Body of pancreas (tissue), 4 donors: ENCODE results near the gene TNS3. TPM values are rescaled to one million over a fixed set of nuclear protein-coding genes. Genes with fewer than 3 reads are reported as not detected.

Source experiments
- ATAC-seq: fragments of 150-250 bp; one replicate; pipeline ENCODE4 v1.9.1; 2016
- DNase-seq, 4 donors: peaks; one replicate each; pipeline ENCODE4 v3.0.0-alpha.2; 2019
- H3K27ac ChIP-seq, 4 donors: fragments of 200-600 bp; sonication (generic); 1 replicate in 3 of 4; 2 replicates in 1 of 4; pipeline versions ENCODE4 v1.5.1 to v1.6.1; 2016 to 2019; ENCODE audit warnings: mild to moderate bottlenecking in 1 of 4, mixed read lengths in 1 of 4, moderate library complexity in 1 of 4
- H3K27me3 ChIP-seq, 2 donors: fragments of 200-600 bp; sonication (generic); one replicate each; pipeline ENCODE4 v1.6.0; 2016; ENCODE audit warnings: mild to moderate bottlenecking in 1 of 2
- H3K36me3 ChIP-seq, 2 donors: fragments of 200-600 bp; sonication (generic); replicated peaks in 1 of 2; 2 replicates each; pipeline ENCODE4 v1.5.1; 2016; ENCODE audit warnings: low read depth in 2 of 2; ENCODE audit not compliant: insufficient read depth in 1 of 2
- H3K4me1 ChIP-seq: fragments of 200-600 bp; sonication (generic); one replicate; pipeline ENCODE4 v1.6.0; 2016
- H3K4me3 ChIP-seq, 2 donors: fragments of 200-600 bp; sonication (generic); 1 replicate in 1 of 2; 2 replicates in 1 of 2; pipeline ENCODE4 v1.5.1; 2016 to 2019
- H3K9me3 ChIP-seq, 3 donors: fragments of 200-600 bp; sonication (generic); 1 replicate in 2 of 3; 2 replicates in 1 of 3; pipeline ENCODE4 v1.5.1; 2016
- CTCF ChIP-seq, 7 experiments: fragments of 450-650 bp in 4 of 7; fragments of 200-600 bp in 3 of 7; sonication (generic) in 3 of 7; IDR thresholded peaks; one replicate each; pipeline ENCODE4 v1.5.1; 2016 to 2019; ENCODE audit warnings: antibody characterized with exemption in 7 of 7
- POLR2A ChIP-seq, 3 donors: fragments of 450-650 bp; IDR thresholded peaks; one replicate each; pipeline ENCODE4 v1.6.1; 2016; ENCODE audit warnings: antibody characterized with exemption in 3 of 3, mild to moderate bottlenecking in 2 of 3
- WGBS, 2 donors: methylation state at CpG; one replicate each; pipeline ENCODE4 v1.1.5; 2017; 5-methylcytosine and 5-hydroxymethylcytosine counted together
- intact Hi-C: fragments of 100-400 bp; cut with DNase I; formaldehyde crosslinking; loops from one replicate; pipeline ENCODE4 v1.15.1; 2023
- total RNA-seq, 2 donors: library from RNA; depleted of rRNA; stranded (reverse); fragments of >200 nt; gene quantifications; one replicate each; pipeline ENCODE4 v1.1.0, GENCODE V29; 2016

TNS3 gene
- total RNA-seq, 2 donors from 2014 or later: 100 to 265 TPM

GRCh38 chr7:47505312-47506007, 76.5 kb downstream of the TNS3 start:
- WGBS, 2 donors: 88 to 93% methylated on average over 11 to 12 of the region's 12 CpGs
- Histone ChIP-seq H3K9me3 (no peaks in the 10 kb centered on the region), H3K27me3 (no peaks in the 10 kb centered on the region), H3K36me3 (no peaks in the 10 kb centered on the region), H3K4me1 (peaks cover 40% of the 10 kb centered on the region), H3K27ac (no peak overlapping the region), H3K4me3 (no peak overlapping the region)
- DNase-seq (no peak), ATAC-seq (no peak)
- no peak for TF ChIP-seq POLR2A (IDR thresholded peaks at IDR 0.05)
- TF ChIP-seq CTCF (IDR thresholded peaks at IDR 0.05): no peak
- intact Hi-C loops: no loop called here

GRCh38 chr7:47504551-47505311, 77.2 kb downstream of the TNS3 start:
- no peak for TF ChIP-seq CTCF (IDR thresholded peaks at IDR 0.05)
- no peak for TF ChIP-seq POLR2A (IDR thresholded peaks at IDR 0.05)
- intact Hi-C loops: no loop called here
- Histone ChIP-seq H3K36me3 (no peaks in the 10 kb centered on the region), H3K27me3 (no peaks in the 10 kb centered on the region), H3K4me3 (no peak overlapping the region), H3K4me1 (peaks cover 47% of the 10 kb centered on the region), H3K9me3 (no peaks in the 10 kb centered on the region), H3K27ac (no peak overlapping the region)
- ATAC-seq (no peak), DNase-seq (no peak)
- WGBS, 2 donors: 84 to 86% methylated on average over 14 of the region's 14 CpGs

GRCh38 chr7:47503281-47503680, 78.6 kb downstream of the TNS3 start:
- Histone ChIP-seq H3K4me3 (no peak overlapping the region), H3K27ac (no peak overlapping the region), H3K27me3 (no peaks in the 10 kb centered on the region), H3K36me3 (no peaks in the 10 kb centered on the region), H3K9me3 (no peaks in the 10 kb centered on the region), H3K4me1 (peaks cover 57% of the 10 kb centered on the region)
- ATAC-seq (no peak), DNase-seq (no peak)
- TF ChIP-seq POLR2A (IDR thresholded peaks at IDR 0.05): no peak
- TF ChIP-seq CTCF (IDR thresholded peaks at IDR 0.05): no peak
- intact Hi-C loops: no loop called here

- Histone ChIP-seq H3K9me3 (no peaks in the 10 kb centered on the region), H3K27me3 (no peaks in the 10 kb centered on the region), H3K4me1 (peaks cover 60% of the 10 kb centered on the region), H3K27ac (no peak overlapping the region), H3K36me3 (no peaks in the 10 kb centered on the region), H3K4me3 (no peak overlapping the region)
- 80 to 81% methylated on average over 12 of the region's 12 CpGs for WGBS, 2 donors
- intact Hi-C loops: no loop called here
- TF ChIP-seq CTCF (IDR thresholded peaks at IDR 0.05) (no peak), POLR2A (IDR thresholded peaks at IDR 0.05) (no peak)
- ATAC-seq (no peak), DNase-seq (no peak)
Measured at GRCh38 chr7:47502240-47502877, 79.6 kb downstream of the TNS3 start.
